Measurements from ENCODE around the gene WDR90.
"Not testable (repeated sequence)": the region's sequence is repeated elsewhere in the genome, so short reads cannot be mapped to it uniquely, and the experiment has no call there.

The WDR90 gene

DNA sequence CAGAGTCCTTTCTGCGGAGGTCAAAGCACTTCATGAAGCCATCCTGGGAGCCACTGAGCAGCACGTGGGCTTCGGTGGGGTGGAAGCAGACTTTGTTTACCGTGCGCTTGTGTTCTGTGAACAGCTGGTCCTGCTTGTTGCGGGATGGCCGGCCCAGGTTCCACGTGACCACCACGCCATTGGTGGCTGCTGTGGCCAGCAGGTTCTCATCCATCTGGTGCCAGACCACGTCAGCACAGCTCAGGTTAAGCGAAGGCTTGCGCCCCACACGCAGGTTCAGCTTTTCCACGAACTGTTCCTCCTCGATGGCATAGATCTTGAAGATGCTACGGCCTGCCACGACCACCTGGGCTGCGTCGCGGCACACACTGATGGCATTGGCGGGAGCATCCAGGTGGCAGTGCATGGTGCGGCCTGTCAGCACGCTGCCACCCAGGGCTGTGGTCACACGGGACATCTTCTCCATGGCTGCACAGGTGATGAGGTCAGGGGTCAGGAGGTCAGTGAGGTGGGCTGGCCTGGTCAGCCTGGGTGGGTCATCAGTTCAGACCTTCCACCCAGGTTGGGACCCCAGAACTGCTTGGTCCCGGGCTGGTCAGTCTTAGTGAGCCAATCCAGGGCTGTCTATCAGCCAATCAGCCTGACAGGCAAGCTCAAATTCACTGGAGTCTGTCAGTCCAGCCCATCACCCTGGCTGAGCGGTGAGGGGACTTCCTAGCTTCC lies 40.2 kb downstream of the WDR90 start:
- no peak for DNase-seq (ENCODE audit: low read depth in 2 of 2)

DNA sequence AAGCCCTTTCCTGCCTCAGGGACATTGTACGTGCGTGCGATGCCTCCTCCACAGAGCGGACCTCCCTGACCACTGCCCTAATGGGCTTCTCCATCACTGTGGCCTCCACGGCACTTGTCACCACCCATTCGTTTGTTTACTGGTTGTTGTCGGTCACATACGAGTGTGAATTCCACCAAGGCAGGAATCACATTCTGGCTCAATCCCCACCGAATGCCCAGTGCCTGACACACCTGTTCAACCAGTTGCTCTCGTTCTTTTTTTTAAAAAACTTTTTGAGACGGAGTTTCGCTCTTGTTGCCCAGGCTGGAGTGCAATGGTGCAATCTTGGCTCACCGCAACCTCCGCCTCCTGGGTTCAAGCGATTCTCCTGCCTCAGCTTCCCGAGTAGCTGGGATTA lies 42.1 kb downstream of the WDR90 start:
- DNase-seq (ENCODE audit: low read depth in 2 of 2), result not testable (repeated sequence)

GRCh38 chr16:692356-693108 lies 43.4 kb downstream of the WDR90 start:
- DNase-seq (ENCODE audit: low read depth in 2 of 2), result no peak

DNA sequence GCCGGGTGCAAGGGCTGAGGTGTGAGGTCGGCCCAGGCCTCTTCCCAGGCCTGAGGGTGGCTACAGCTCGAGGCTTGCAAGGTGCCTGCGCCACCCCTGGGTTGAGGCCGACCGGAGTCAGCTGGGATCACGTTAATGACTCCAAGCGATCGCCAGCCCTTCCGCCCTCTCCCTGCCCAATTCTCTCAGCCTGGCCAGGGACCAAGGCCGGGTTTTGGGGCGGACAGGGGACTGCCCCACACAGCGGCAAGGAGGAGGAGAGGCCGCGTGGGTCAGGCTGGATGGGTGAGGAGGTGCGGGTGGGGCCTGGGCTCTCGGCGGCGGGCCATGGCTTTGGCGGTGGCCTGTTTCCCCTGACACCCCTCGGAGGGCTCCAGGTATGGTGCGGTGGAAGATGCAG lies 44.2 kb downstream of the WDR90 start:
- no peak for DNase-seq (ENCODE audit: low read depth in 2 of 2)

DNA sequence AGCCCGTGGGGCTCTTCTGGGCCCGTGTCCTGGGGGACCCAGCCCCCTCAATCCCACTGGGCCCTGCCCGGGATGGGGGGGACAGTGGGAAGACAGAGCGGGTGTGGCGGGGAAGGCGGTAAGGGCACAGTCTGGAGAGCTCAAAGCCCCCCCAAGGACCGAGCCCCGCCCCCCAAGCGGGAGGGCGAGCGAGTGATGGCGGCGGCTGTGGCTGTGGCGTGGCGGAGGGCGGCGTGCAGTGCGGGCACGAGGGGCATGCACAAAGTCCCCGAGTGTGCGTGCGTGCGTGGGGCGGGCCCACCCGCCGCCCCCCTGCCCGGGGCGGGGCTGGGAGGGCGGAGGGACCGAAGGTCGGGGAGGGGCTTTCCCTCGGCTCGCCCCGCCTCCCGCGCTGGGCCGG lies 44.6 kb downstream of the WDR90 start:
- no peak for DNase-seq (ENCODE audit: low read depth in 2 of 2)

DNA sequence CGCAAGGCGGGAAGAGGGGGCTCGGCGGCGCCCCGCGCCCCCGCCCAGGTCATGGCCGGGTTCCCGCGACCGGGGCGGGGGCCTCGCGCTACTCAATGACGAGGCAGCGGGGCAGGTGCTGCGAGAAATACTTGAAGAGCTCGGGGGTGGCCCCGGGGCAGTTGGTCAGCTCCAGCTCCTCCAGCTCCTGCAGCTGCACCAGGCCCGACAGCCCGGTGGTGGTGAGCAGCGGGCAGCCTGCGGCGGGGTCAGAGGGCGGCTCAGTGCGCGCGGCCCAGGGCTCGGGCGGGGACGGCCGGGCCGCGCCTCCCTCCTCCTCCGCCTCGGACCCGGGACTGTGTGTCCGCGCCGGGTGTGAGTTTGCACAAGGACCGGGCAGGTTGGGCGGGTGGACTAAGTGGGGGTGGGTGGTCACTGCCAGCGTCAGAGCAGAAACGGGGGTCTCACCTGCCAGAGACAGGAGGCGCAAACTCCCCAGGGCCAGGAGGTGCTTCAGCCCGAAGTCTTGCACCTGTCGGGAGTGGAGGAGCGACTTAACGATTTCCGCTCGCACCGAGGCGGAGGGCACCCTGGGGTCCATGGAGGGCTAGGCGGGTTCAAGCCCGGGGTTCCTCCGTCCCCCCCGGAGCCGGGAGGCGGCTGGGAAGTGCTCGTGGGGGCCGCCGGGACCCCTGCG lies 45.2 kb downstream of the WDR90 start:
- no peak for DNase-seq (ENCODE audit: low read depth in 2 of 2)

- no peak for DNase-seq (ENCODE audit: low read depth in 2 of 2)
Observed at GRCh38 chr16:694863-695354, 45.7 kb downstream of the WDR90 start.

DNA sequence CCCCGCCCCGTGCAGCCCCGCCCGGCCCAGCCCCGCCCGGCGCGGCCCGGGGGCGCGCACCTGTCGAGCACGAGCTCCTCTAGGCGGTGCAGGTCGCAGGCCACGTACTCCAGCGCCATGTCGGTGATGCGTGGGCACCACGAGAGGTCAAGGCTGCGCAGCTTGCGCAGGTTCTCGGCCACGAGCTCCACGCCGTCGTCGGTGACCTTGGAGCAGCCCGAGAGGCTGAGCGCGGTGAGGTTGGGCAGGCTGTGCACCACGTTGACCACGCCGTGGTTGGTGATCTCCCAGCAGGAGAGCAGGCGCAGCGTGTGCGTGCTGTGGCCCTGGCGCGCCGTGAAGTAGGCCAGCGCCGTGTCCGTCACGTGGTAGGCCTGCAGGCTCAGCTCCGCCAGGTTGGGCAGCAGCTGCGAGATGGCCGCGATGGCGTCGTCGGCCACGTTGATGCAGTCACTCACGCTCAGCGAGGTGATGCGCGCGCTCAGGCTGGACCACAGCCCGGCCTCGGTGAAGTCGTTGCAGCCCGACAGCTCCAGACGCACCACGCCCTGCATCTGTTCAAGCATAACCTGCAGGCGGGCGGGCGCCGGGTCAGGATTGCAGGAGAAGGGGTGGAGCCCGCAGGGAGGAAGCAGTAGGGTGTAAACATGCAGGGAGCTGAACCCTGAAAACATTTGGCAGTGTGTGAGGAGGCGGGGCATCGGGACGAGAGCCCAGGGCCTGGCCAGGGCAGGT lies 46.4 kb downstream of the WDR90 start:
- peak; percentile 48 to 50 for DNase-seq (ENCODE audit: low read depth in 2 of 2)

DNA sequence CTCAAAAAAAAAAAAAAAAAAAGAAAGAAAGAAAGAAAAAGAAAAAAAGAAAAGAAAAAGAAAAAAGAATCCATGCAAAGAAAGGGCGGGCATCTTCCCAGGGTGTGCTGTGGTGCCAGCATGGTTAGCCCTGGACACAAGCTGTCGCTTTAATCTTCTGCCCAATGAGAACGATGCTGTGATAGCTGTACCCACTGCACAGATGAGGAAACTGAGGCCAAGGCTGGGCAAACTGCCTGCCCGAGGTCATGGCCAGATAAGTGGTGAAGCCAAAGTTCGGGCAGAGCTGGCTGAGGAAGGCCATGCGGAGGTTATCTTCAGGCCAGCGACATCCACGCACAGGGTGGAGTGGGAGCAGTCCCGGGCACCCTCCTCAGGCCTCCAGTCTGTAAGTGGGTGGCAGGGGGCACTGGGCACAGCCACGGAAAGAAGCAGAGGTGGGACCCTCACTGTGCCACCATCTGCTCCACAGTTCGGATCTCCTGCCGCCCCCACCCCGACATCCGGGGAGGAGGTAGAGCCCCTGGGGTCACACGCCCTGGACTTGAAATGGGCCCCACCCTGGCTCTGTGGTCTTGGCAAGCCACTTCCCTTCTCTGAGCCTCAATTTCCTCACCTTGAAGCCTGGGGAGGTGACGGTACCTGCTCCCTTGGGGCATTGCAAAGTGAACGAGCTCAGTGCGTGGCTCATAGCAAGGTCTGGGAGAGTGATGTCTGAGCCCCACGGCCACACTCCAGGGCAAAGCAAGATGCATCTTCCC lies 49.9 kb downstream of the WDR90 start:
- no peak for DNase-seq (ENCODE audit: low read depth in 2 of 2)

GRCh38 chr16:700684-701584 lies 51.8 kb downstream of the WDR90 start:
- DNase-seq (ENCODE audit: low read depth in 2 of 2), result no peak

- DNase-seq (ENCODE audit: low read depth in 2 of 2), result no peak
Observed at GRCh38 chr16:702341-702740, 53.2 kb downstream of the WDR90 start.

DNA sequence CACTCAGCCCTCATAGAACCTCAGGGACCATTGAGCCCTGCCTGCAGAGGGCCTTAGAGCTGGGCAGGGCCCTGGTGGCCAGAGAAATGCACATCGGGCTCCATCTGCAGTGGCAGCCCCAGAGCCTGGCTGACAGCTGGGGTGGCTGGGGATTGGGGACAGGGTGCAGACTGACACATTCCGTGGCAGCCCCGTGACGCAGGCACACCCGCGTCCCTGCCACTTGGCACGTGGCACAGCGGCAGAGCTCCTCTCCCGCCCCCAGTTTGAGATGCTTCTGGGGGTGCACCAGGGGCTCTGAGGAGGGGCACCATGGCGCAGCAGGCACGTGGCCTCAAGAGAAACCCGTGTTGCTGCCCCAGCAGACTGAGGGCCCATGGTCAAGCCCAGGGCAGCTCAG lies 54.2 kb downstream of the WDR90 start:
- DNase-seq (ENCODE audit: low read depth in 2 of 2), result no peak

- no peak for DNase-seq (ENCODE audit: low read depth in 2 of 2)
Observed at GRCh38 chr16:704047-704446, 54.9 kb downstream of the WDR90 start.

DNA sequence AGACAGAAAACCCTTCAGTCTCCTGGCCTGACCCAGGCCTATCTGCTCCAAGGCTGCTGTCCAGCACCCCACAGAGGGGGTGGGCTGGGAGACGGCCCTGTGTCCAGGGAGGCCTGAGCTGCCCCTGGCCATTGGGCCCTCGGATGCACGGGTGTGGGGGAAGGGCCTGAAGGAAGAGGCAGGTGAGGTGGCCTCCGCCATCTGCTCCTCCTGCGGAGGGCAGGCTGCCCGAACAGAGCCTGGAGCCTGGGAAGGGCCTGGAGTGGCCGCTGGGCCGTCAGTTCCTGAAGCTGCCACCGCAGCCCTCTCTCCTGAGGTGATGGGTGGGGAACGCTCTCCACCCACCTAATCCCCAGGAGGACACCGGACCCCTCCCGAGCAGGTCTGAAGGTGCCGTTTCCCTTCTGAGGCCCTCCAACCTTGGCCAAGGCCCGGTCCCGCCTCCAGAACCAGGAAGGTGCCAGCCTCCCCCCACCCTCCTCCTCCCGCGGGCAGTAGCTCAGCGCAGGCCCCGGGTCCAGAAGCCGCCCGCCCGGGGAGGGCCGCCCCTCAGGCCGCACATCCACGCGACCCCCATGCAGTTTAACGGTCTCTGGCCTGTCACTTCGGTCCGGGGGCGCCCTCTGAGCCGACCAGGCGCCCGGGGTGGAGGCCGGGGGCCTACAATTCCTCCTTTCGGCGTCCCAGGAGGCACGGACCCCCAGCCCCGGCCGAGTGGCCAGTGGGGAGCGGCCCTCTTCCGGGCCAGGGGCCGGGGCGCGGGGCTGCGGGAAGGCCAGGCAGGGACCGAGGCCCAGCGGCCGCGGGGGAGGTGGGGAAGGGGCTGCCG lies 55.6 kb downstream of the WDR90 start:
- no peak for DNase-seq (ENCODE audit: low read depth in 2 of 2)

GRCh38 chr16:705431-706188 lies 56.4 kb downstream of the WDR90 start, which contains the start of gene FBXL16:
Gene FBXL16 (minus strand): TSS chr16:705801. CDS start chr16:697405, 8,396 bp downstream.
- DNase-seq (ENCODE audit: low read depth in 2 of 2), result no peak

DNA sequence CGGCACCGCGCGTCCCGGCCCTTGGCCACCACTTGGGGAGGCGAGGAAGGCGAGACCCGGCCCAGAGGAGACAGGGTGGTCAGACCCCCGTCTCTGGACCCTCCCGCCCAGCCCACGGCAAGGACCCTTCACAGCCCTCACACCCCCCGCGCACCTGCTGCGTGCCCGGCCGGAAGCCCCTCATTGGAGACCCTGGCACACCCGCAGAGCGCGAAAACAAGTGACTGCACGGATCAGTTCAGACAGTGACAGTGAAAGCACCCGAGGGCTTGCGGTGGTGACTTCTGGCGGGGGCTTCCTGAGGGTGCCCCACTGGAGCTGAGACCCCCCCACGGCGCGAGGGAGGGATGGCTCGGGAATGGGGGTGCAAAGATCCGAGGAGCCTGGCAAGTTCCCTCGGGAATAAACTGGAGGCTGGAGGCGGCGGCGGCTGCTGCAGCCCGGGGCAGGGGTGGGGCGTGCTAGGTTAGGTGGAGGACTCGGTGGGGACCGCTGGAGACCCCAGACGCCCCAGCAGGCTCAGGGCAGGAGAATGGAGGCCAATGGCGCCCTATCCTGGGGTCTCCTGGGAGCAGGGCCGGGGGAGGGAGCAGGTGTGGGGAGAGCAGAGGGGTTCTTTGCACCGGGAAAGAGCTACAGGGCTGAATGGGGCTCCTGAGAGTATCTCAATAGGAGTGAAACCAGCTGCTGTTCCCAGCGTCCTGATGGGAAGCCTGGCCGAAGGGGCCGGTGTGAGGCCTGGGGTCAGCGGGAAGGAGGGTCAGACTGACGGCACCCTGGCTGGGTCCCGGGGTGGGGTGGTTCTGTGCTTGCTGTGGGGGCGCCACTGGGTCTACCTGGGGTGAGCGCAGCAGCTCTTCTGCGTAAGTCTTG lies 57.3 kb downstream of the WDR90 start:
- DNase-seq (ENCODE audit: low read depth in 2 of 2), result no peak

GRCh38 chr16:707062-707538 lies 57.9 kb downstream of the WDR90 start:
- DNase-seq (ENCODE audit: low read depth in 2 of 2), result no peak

Data from activated CD4-positive, alpha-beta T cell treated with anti-CD3 and anti-CD28 coated beads for 24 hours (primary cell).